ENCODE data around the gene SNAI3.

The SNAI3 gene

DNA sequence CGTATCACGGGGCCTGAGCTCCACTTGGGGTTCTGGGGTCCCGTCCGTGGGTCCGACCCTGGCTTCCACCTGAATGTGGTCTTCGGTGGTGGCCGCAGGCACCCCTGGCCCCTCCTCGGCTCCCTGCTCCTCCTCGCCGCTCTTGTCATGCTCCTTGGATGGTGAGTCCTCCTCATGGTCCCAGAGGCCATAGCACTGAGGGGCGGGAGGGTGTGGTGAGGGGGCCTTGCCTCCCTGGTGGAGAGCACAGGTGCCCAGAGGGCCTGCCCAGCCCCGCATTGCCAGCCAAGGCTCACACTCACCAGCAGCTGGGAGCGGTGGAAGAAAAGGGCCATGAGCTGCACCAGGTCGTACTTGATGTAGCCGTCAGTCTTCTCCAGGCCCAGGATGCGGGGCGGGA lies 34.9 kb upstream of the SNAI3 start:
- H3K4me3 ChIP-seq (ENCODE audit: low read depth, low read length) = no peak overlapping the region
- TF ChIP-seq, protein P1, sequence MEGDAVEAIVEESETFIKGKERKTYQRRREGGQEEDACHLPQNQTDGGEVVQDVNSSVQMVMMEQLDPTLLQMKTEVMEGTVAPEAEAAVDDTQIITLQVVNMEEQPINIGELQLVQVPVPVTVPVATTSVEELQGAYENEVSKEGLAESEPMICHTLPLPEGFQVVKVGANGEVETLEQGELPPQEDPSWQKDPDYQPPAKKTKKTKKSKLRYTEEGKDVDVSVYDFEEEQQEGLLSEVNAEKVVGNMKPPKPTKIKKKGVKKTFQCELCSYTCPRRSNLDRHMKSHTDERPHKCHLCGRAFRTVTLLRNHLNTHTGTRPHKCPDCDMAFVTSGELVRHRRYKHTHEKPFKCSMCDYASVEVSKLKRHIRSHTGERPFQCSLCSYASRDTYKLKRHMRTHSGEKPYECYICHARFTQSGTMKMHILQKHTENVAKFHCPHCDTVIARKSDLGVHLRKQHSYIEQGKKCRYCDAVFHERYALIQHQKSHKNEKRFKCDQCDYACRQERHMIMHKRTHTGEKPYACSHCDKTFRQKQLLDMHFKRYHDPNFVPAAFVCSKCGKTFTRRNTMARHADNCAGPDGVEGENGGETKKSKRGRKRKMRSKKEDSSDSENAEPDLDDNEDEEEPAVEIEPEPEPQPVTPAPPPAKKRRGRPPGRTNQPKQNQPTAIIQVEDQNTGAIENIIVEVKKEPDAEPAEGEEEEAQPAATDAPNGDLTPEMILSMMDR (IDR thresholded peaks at IDR 0.05; ENCODE audit: borderline replicate concordance, insufficient read depth, low read depth, low read length) = no peak

DNA sequence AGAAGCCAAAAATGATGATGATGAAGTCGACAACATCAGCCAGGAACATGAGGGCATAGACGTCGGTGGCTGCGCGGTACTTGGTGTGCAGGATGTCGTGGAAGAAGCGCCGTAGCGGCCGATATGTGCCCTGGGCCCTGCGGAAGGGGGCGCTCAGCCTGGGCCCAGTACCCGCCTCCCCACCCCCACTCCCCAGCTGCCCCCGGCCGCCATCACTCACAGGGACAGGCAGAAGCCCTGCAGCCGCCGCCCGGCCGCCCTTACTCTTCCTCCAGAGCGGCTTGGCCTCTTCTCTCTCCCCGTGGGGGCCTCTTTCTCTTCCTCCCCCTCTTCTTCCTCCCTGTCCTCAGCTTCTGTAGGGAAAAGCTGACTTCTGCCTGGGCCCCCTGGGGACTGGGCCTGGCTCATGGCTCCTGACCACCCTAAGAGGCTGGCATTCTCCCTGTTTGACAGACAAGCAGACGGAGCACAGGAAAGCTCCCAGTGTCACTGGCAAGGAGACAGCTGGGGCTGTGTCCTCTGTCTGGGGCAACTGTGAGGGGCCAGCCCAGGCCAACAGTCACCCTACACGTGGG lies 34.2 kb upstream of the SNAI3 start:
- no peak overlapping the region for H3K4me3 ChIP-seq (ENCODE audit: low read depth, low read length)
- TF ChIP-seq, protein P1 (IDR thresholded peaks at IDR 0.05; ENCODE audit: borderline replicate concordance, insufficient read depth, low read depth, low read length) = no peak

DNA sequence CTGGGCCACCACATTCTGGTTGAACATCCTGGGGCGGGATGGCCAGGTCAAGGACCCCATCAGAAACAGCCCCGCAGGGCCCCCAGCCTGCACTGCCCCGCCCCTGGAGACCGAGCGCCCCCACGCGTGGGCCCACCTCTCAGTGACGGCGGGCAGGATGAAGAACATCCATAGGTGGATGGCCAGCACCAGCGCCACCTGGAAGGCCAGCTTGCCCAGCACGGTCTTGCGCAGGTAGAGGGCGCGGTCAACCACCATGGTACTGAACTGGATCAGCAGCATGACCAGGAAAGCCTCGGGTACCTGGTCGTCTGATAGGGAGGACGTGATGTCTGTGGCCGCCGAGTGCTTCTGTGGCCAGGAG lies 33.6 kb upstream of the SNAI3 start:
- no peak overlapping the region for H3K4me3 ChIP-seq (ENCODE audit: low read depth, low read length)
- TF ChIP-seq, protein P1 (IDR thresholded peaks at IDR 0.05; ENCODE audit: borderline replicate concordance, insufficient read depth, low read depth, low read length) = no peak

DNA sequence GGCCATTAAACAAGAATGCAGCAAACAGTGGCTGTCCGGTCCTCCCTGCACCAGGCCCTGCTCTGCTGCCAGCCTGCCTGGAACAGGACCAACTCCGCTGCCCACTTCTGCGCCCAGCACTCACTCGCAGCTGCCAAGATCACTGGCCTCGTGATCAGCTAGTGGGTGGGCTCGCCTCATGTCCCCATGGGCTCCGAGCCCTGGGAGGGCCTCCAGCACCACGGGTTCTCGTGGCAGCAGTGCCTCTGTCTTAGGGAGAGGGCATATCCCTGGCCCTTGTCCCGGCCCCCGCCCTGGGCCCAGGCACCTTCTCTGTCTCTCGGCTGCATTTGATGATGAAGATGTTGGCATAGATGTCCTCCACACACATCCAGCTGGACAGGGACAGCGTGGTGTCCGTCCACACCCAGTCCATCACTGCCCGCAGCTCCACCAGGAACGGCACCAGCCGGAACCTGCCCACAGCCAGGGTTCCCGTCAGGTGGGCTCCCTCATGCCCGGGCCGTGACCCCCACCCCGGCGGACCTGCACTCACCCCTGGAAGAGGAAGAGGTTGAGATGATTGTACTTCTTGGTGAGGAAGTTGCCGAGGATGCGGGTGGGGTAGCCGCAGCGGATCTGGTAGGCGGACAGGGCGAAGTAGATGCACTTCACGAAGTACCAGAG lies 33.1 kb upstream of the SNAI3 start:
- no peak overlapping the region for H3K4me3 ChIP-seq (ENCODE audit: low read depth, low read length)
- TF ChIP-seq, protein P1 (IDR thresholded peaks at IDR 0.05; ENCODE audit: borderline replicate concordance, insufficient read depth, low read depth, low read length) = no peak

DNA sequence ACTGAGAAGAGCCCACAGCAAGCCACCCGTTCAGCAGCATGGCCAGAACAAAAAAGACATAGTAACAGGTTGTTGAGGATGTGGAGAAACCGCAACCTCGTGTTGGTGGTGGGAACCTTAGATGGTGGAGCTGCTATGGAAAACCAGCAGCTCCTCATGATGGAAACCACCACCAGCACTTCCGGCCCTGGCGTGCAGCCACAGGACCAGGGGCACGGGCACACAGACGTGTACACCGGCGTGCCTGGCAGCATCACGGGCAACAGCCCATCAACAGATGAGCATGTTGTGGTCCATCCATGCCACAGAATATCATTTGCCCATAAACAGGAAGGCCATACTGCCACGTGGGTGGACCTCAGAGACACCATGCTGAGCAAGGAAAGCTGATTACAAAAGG lies 31.9 kb upstream of the SNAI3 start:
- H3K4me3 ChIP-seq (ENCODE audit: low read depth, low read length) = no peak overlapping the region
- TF ChIP-seq, protein P1 (IDR thresholded peaks at IDR 0.05; ENCODE audit: borderline replicate concordance, insufficient read depth, low read depth, low read length) = no peak

DNA sequence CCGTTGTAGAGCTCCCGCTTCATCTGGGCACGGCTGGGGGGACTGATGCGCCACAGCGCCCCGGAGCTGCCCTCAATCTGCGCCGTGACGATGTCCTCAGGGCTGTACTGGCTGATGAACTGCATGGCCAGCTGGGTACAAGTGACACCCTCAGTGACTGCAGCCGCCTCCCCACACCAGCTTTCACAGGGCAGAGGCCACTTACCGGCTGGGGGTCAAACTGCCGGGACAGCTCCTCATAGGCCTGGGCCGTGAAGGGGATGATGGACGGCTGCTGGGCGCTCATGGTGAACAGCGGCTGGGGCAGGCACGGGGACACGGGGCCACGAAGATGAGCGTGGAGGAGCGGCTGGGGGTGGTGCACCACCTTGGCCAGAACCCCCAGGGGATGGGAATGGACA lies 30.3 kb upstream of the SNAI3 start:
- H3K4me3 ChIP-seq (ENCODE audit: low read depth, low read length) = no peak overlapping the region
- TF ChIP-seq, protein P1 (IDR thresholded peaks at IDR 0.05; ENCODE audit: borderline replicate concordance, insufficient read depth, low read depth, low read length) = no peak

DNA sequence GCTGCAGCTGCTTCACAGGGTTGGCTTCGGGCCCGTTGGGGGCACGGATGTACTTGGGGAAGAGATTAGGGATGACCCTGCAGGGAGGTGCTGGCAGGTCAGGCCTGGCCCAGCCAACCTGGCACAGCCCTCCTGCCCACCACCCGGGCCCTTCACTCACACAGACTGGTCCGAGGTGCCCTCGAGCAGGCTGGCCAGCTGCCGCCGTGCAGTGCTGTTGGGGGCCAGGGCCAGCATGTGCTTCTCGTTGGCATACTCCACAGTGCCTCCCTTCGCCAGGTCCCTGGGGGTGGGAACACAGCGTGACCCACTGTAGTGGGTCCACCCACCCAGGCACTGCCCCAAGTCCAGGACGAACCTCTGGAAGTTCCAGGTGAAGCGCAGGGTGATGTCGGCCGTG lies 29.9 kb upstream of the SNAI3 start:
- TF ChIP-seq, protein P1 (IDR thresholded peaks at IDR 0.05; ENCODE audit: borderline replicate concordance, insufficient read depth, low read depth, low read length) = no peak

More for the DNA sequence above, 29.9 kb upstream of the SNAI3 start:
- no peak overlapping the region for H3K4me3 ChIP-seq (ENCODE audit: low read depth, low read length)
